Medulla oblongata (tissue), 1 donor: ENCODE data around the gene CAMTA1.
"Not testable (repeated sequence)": the region's sequence is repeated elsewhere in the genome, so short reads cannot be mapped to it uniquely, and the experiment has no call there.

Source experiments
- DNase-seq: peaks from one replicate; pipeline ENCODE4 v3.0.0-alpha.2; 2015; ENCODE audit errors: extremely low spot score

CAMTA1 gene

GRCh38 chr1:7303554-7304317 is 518.5 kb downstream of the CAMTA1 start:
- no peak for DNase-seq

DNA sequence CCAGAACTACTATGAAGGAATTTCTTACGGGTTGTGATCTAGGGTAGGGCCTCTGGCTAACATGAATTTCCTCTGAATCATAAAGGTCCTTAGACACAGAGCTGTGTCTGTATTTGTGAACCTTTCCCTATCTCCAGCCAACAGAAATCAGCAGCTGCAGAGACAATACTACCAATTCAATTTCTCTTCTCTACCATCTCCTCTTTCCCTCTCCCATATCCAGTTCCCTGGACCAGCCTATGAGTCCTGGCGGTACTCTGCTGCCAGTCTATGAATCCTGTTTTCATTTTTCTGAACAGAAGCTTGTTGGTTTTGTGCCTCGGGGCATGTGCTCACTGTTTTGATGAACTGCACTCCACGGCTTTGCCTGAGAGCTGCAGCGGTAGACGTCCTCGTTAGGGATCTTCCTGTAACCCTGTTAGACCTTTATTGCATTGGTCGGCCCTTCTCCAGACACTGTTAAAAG is 527.9 kb downstream of the CAMTA1 start:
- peak; percentile 35 for DNase-seq

- DNase-seq = no peak
These were observed 528.6 kb downstream of the CAMTA1 start for GRCh38 chr1:7313826-7314225.

DNA sequence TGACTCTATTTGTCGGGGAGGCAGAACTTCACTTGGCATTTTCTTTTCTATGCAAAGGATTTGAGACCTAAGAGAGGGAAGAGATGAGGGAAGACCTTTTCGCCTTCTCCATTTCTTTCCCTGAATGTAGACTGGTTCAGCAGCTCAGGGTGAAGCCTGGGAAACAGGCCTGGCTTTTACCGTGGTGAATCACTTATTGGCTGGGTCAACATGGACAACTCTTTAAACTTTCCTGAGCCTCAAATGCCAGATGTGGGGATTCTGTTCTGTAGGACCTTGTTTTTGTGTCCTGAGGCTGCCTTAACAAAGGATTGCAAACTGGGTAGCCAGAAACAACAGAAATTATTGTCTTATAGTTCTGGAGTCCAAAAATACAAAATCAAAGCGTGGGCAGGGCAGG is 530.1 kb downstream of the CAMTA1 start:
- no peak for DNase-seq

GRCh38 chr1:7315946-7316345 is 530.7 kb downstream of the CAMTA1 start:
- no peak for DNase-seq

DNA sequence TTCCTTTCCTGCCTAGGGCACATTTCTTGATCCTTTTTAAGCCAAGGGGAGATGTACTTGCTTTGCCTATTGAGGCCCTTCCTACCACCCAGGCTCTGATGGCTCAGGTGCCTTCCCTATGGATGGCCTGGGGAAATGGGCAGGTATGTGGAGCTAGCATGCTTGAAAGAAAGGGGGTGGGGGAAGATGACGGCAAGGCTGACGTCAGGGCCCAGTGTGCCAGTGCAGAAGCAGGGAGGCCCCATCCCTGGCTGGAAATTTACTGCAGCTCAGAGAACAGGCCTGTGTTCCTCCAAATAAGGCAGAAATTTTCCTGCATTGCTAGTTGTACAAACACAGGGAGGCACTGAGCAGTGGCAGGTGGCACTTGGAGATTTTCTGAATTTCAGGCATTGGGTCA is 532.6 kb downstream of the CAMTA1 start:
- DNase-seq = no peak

GRCh38 chr1:7319196-7319595 is 533.9 kb downstream of the CAMTA1 start:
- DNase-seq = no peak

- DNase-seq = no peak
These were observed 535.4 kb downstream of the CAMTA1 start for GRCh38 chr1:7320661-7321060.

GRCh38 chr1:7322283-7322785 is 537.1 kb downstream of the CAMTA1 start:
- no peak for DNase-seq

DNA sequence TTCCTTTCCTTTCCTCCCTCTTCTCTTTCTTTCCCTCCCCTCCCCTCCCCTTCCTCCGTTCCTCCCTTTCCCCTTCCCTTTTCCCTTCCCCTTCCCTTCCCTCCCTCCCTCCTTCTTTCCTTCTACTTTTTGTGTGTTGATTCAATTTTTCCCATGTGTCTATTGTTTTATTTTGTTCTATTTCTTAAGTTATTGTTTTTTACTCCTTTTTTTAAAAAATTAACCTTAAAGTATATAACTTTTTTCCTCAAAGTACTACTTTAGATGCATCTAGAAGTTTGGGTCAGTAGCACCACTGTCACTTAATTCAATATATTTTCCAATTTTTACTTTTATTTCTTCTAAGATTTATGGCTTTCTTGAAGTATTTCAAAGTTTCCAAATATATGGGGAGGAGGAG is 537.7 kb downstream of the CAMTA1 start:
- no peak for DNase-seq

- DNase-seq = no peak
These were observed 540.0 kb downstream of the CAMTA1 start for GRCh38 chr1:7325254-7325653.

- DNase-seq = no peak
These were observed 541.1 kb downstream of the CAMTA1 start for GRCh38 chr1:7326366-7326765.

DNA sequence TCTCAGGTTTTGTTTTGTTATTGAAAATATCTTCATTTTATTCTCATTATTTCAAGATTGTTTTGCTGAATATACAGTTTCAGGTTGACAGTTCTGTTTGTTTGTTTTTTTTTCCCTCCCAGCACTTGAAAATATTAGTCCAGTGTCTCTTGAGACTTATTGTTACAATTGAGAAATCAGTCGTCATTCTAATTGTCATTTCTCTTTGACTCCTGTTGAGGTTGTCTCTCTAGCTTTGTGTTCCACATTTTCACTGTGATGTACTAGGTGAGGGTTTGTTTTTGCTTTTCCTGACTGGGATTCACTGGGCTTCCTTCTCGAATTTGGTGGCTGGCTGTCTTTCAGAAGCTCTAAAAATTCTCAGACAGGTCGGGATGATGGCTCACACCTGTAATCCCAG is 542.6 kb downstream of the CAMTA1 start:
- DNase-seq = no peak

DNA sequence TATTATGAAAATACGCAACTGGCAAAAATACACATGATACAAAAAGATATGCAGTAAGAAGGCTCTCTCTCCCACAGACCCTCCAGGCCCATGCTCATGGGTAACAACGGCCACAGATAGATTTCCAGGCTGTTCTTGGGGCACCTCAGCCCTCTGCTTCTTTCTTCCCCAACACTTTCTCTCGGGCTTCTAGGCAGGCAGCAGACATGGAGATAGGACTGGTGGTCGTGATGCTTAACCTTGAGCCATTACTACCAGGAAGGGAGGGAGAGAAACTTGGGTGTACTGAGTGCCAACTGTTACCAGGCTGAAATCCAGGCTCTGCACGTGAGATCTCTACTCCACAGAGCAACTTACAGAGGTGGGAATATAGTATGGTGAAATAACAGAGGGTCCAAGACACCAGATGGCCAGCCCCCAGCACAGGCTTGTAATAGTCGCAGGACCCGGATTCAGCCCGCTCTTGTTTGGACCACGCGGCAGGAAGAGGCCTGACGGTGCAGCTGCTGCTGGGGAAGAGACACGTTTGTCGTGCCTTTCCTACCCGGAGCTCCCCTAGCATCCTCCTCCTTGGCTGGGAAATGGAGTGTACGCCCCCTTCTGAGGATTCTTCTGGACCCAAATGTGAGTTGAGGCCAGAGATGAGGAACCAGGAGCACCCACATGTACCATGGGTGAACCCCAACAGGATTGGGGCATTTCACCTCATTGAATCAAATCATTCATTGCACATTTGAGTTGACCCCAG is 544.8 kb downstream of the CAMTA1 start:
- no peak for DNase-seq

DNA sequence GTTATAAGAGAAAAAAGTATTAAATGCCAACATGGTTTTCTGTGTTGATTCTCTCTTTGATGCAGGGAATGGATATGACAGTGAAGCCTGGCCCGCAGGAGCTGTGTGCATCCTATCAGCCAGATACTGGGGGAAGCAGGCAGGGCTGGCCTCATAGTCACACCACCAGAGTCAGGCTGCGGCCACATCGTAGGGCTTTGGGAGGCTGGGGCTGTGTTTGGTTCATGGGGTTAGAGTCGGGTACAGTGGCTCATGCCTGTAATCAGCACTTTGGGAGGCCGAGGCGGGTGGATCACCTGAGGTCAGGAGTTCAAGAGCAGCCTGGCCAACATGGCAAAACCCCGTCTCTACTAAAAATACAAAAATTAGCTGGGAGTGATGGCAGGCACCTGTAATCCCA is 545.5 kb downstream of the CAMTA1 start:
- not testable (repeated sequence) for DNase-seq

GRCh38 chr1:7331926-7332535 is 546.8 kb downstream of the CAMTA1 start:
- no peak for DNase-seq

DNA sequence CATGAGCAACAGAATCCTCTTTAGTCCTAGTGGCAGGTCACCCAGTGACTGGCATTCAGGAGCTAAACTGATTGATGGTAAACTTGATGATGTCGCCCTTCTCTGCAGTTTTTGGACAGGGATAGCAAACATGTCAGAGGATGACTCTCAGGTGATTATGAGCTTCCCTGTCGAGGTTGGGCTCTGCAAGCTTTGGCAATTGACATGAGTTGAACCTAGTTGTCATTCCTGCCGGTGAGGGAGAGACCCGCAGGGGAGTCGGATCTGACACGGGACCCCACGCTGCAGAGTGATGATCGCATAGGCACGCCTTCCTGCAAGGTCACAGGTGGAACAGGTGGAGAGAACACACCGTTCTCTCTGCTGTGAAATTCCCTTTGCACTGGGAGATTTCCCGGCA is 547.8 kb downstream of the CAMTA1 start:
- no peak for DNase-seq

GRCh38 chr1:7333620-7334019 is 548.4 kb downstream of the CAMTA1 start:
- no peak for DNase-seq

- DNase-seq = no peak
These were observed 549.3 kb downstream of the CAMTA1 start for GRCh38 chr1:7334475-7335035.

- DNase-seq = no peak
These were observed 550.1 kb downstream of the CAMTA1 start for GRCh38 chr1:7335224-7335879.

DNA sequence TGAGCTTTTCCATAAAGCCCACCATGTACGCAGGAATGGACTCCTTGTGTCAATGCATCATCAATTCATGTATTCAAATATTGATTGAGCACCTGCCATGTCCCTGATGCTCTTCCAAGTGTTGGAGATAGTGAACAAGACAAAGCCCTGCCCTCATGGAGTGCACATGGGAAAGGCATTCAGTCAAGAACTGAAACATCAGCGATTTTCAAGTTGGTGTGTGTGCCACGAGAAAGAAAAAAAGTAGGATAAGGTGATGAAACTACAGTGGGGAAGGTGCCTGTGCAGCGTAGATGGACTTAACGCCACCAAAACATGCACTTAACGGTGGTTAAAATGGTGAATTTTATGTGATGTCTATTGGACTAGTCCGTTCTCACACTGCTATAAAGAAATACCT is 553.2 kb downstream of the CAMTA1 start:
- no peak for DNase-seq

- no peak for DNase-seq
These were observed 553.8 kb downstream of the CAMTA1 start for GRCh38 chr1:7339014-7339413.
